Measurements from ENCODE around the gene MCM3AP.

MCM3AP gene

DNA sequence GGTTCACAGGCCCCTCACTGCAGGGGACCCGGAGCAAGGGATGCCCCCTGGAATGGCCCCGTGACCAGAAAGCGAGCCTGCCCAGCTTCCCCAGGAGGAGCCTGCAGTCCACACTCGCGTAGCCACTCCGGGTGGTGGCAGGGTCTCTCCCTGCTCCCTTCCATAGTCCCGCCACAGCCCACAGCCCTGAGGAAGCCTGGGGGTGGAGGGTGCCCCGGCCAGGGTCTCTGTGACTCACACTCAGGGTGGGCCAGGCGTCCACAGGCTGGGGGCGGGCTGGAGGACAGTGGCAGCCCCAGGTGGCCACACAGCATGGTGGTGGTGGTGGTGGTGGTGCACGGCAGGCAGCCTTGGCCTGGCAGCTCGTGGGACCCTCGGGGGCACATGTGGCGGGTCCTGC is 16.3 kb upstream of the MCM3AP start (continued):
- TF ChIP-seq RARB (CRISPR knock-in tag; IDR thresholded peaks at IDR 0.05) = no peak
- TF ChIP-seq ZNF8 (CRISPR knock-in tag; IDR thresholded peaks at IDR 0.05) = no peak
- TF ChIP-seq PPARA (CRISPR knock-in tag; IDR thresholded peaks at IDR 0.05; ENCODE audit: borderline replicate concordance) = no peak

DNA sequence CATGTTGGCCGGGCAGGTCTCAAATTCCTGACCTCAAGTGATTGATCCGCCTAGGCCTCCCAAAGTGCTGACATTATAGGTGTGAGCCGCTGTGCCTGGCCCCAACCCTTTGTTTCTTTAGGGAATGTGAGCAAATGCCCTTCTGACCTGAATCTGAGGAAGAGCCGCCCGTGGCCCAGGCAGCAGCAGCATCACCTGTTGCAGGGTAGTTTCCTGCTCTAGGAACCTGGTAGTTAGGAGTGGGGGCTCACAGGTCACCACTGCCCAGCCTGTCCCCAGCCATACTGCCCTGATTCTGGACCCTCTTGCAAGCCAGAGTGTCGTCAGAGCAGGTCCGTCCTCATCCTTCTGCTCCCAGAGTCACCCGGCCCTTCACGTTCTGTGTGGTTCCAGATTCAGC is 13.8 kb upstream of the MCM3AP start:
- no peak for ATAC-seq
- TF ChIP-seq RARB (CRISPR knock-in tag; IDR thresholded peaks at IDR 0.05) (no peak), CSDC2 (CRISPR knock-in tag; IDR thresholded peaks at IDR 0.05) (no peak), ZC3H10 (CRISPR knock-in tag; IDR thresholded peaks at IDR 0.05) (no peak), ZFP3 (CRISPR knock-in tag; IDR thresholded peaks at IDR 0.05) (no peak)

DNA sequence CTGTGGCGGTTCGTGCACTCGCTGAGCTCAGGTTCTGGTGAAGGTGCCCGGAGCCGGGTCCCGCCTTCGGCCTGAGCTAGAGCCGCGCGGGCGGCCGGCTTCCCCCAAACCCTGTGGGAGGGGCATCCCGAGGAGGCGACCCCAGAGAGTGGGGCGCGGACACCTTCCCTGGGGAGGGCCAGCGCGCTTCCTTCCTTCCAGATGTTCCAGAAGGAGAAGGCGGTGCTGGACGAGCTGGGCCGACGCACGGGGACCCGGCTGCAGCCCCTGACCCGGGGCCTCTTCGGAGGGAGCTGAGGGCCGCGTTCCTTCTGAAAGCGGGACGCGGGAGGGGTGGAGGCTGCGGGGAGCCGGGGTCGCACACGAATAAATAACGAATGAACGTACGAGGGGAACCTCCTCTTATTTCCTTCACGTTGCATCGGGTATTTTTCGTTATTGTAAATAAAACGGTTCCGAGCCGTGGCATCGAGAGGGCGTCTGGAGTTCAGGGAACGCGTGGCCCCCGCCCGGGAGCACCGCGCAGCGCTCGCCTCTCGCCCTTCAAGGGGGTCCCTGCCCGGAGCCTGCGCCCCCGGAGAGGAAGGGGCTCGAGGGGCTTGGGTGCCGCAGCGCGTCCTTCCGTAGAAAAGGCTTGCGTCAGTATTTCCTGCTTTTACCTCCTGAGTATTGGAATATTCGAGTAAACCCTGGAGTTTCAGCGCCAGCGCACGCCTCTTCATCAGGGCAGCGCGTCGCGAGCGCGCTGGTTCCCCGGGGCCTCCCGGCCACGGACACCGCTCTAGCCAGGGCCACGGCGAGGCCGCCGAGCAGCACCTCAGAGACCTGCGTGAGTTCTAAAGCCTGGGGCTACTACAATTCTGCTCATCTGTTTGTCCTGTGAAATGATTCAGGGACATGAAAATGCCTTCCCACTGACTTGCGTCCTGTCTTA is 12.2 kb upstream of the MCM3AP start:
- ATAC-seq = no peak
- TF ChIP-seq ZFP3 (CRISPR knock-in tag; IDR thresholded peaks at IDR 0.05) (no peak), ARNTL (CRISPR knock-in tag; IDR thresholded peaks at IDR 0.05; ENCODE audit: borderline replicate concordance, low read depth) (no peak), SNAI2 (CRISPR knock-in tag; IDR thresholded peaks at IDR 0.05) (no peak), RARB (CRISPR knock-in tag; IDR thresholded peaks at IDR 0.05) (no peak), ZNF8 (CRISPR knock-in tag; IDR thresholded peaks at IDR 0.05) (no peak), TCF4 (CRISPR knock-in tag; IDR thresholded peaks at IDR 0.05; ENCODE audit: borderline replicate concordance) (no peak), ZNF565 (CRISPR knock-in tag; conservative IDR thresholded peaks at IDR 0.05; ENCODE audit: low read depth) (no peak), TOX (CRISPR knock-in tag; IDR thresholded peaks at IDR 0.05; ENCODE audit: borderline replicate concordance) (no peak), OSR1 (CRISPR knock-in tag; IDR thresholded peaks at IDR 0.05) (no peak), ISL1 (CRISPR knock-in tag; IDR thresholded peaks at IDR 0.05) (no peak), ZFP30 (CRISPR knock-in tag; IDR thresholded peaks at IDR 0.05) (no peak), PPARA (CRISPR knock-in tag; IDR thresholded peaks at IDR 0.05; ENCODE audit: borderline replicate concordance) (no peak)
- TF ChIP-seq, protein P1, sequence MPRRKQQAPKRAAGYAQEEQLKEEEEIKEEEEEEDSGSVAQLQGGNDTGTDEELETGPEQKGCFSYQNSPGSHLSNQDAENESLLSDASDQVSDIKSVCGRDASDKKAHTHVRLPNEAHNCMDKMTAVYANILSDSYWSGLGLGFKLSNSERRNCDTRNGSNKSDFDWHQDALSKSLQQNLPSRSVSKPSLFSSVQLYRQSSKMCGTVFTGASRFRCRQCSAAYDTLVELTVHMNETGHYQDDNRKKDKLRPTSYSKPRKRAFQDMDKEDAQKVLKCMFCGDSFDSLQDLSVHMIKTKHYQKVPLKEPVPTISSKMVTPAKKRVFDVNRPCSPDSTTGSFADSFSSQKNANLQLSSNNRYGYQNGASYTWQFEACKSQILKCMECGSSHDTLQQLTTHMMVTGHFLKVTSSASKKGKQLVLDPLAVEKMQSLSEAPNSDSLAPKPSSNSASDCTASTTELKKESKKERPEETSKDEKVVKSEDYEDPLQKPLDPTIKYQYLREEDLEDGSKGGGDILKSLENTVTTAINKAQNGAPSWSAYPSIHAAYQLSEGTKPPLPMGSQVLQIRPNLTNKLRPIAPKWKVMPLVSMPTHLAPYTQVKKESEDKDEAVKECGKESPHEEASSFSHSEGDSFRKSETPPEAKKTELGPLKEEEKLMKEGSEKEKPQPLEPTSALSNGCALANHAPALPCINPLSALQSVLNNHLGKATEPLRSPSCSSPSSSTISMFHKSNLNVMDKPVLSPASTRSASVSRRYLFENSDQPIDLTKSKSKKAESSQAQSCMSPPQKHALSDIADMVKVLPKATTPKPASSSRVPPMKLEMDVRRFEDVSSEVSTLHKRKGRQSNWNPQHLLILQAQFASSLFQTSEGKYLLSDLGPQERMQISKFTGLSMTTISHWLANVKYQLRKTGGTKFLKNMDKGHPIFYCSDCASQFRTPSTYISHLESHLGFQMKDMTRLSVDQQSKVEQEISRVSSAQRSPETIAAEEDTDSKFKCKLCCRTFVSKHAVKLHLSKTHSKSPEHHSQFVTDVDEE (CRISPR knock-in tag; IDR thresholded peaks at IDR 0.05) = no peak
- TF ChIP-seq, protein P2, sequence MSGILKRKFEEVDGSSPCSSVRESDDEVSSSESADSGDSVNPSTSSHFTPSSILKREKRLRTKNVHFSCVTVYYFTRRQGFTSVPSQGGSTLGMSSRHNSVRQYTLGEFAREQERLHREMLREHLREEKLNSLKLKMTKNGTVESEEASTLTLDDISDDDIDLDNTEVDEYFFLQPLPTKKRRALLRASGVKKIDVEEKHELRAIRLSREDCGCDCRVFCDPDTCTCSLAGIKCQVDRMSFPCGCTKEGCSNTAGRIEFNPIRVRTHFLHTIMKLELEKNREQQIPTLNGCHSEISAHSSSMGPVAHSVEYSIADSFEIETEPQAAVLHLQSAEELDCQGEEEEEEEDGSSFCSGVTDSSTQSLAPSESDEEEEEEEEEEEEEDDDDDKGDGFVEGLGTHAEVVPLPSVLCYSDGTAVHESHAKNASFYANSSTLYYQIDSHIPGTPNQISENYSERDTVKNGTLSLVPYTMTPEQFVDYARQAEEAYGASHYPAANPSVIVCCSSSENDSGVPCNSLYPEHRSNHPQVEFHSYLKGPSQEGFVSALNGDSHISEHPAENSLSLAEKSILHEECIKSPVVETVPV (CRISPR knock-in tag; IDR thresholded peaks at IDR 0.05) = no peak
- TF ChIP-seq, protein P3, sequence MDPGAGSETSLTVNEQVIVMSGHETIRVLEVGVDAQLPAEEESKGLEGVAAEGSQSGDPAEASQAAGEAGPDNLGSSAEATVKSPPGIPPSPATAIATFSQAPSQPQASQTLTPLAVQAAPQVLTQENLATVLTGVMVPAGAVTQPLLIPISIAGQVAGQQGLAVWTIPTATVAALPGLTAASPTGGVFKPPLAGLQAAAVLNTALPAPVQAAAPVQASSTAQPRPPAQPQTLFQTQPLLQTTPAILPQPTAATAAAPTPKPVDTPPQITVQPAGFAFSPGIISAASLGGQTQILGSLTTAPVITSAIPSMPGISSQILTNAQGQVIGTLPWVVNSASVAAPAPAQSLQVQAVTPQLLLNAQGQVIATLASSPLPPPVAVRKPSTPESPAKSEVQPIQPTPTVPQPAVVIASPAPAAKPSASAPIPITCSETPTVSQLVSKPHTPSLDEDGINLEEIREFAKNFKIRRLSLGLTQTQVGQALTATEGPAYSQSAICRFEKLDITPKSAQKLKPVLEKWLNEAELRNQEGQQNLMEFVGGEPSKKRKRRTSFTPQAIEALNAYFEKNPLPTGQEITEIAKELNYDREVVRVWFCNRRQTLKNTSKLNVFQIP (CRISPR knock-in tag; IDR thresholded peaks at IDR 0.05; ENCODE audit: borderline replicate concordance, low read depth) = no peak
- TF ChIP-seq, protein P4, sequence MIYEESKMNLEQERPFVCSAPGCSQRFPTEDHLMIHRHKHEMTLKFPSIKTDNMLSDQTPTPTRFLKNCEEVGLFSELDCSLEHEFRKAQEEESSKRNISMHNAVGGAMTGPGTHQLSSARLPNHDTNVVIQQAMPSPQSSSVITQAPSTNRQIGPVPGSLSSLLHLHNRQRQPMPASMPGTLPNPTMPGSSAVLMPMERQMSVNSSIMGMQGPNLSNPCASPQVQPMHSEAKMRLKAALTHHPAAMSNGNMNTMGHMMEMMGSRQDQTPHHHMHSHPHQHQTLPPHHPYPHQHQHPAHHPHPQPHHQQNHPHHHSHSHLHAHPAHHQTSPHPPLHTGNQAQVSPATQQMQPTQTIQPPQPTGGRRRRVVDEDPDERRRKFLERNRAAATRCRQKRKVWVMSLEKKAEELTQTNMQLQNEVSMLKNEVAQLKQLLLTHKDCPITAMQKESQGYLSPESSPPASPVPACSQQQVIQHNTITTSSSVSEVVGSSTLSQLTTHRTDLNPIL (CRISPR knock-in tag; IDR thresholded peaks at IDR 0.05; ENCODE audit: low read depth) = no peak

DNA sequence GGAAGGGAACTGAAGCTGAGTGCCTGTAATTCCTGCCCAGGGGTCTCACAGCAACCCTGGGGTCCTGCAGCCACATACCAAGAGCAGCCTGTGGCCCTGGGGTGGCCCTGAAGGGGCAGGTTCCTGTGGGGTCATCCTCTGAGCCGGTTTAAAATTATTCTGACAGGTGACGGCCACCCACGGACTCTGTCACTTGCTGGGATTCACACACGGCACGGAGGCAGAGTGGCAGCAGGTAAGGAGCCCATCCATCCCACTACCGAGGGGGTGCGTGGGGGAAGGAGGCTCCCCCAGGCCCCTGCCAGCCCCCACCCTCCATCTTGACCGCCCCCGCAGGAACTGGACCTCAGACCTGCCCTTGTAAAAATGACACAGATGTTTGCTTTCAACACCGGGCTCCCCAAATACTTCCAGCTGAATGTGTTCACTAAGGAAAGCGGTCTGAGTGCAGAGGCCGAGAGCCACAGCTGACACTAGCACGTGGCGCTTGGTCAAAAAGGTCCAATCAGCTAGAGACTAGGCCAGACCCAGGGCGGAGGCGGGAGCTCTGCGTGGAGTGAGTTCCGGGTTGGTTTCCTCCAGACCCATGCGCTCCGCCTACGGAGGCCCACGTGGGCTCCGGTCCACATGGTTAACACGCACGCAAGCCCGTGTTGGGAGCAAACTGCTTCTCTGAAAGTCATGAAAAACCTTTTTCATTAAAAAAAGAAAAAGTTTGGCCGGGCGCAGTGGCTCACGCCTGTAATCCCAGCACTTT is 10.8 kb upstream of the MCM3AP start:
- ATAC-seq = no peak
- TF ChIP-seq ZNF565 (CRISPR knock-in tag; conservative IDR thresholded peaks at IDR 0.05; ENCODE audit: low read depth) (no peak), CSDC2 (CRISPR knock-in tag; IDR thresholded peaks at IDR 0.05) (no peak), RARB (CRISPR knock-in tag; IDR thresholded peaks at IDR 0.05) (no peak), GLIS3 (CRISPR knock-in tag; IDR thresholded peaks at IDR 0.05) (no peak), ZNF8 (CRISPR knock-in tag; IDR thresholded peaks at IDR 0.05) (no peak), ISL1 (CRISPR knock-in tag; IDR thresholded peaks at IDR 0.05) (no peak), TOX (CRISPR knock-in tag; IDR thresholded peaks at IDR 0.05; ENCODE audit: borderline replicate concordance) (no peak), ZFP3 (CRISPR knock-in tag; IDR thresholded peaks at IDR 0.05) (no peak), SNAI2 (CRISPR knock-in tag; IDR thresholded peaks at IDR 0.05) (no peak), TCF4 (CRISPR knock-in tag; IDR thresholded peaks at IDR 0.05; ENCODE audit: borderline replicate concordance) (no peak), BACH2 (CRISPR knock-in tag; IDR thresholded peaks at IDR 0.05; ENCODE audit: borderline replicate concordance) (no peak), PPARA (CRISPR knock-in tag; IDR thresholded peaks at IDR 0.05; ENCODE audit: borderline replicate concordance) (no peak), ESRRG (CRISPR knock-in tag; IDR thresholded peaks at IDR 0.05) (no peak), ZC3H10 (CRISPR knock-in tag; IDR thresholded peaks at IDR 0.05) (no peak), OSR1 (CRISPR knock-in tag; IDR thresholded peaks at IDR 0.05) (no peak)
- TF ChIP-seq, protein P2 (CRISPR knock-in tag; IDR thresholded peaks at IDR 0.05) = no peak
- TF ChIP-seq, protein P4 (CRISPR knock-in tag; IDR thresholded peaks at IDR 0.05; ENCODE audit: low read depth) = no peak
